IMR-90 (cell line): ENCODE results near the gene PGM2. TPM values are rescaled to one million over a fixed set of nuclear protein-coding genes. Genes with fewer than 3 reads are reported as not detected.

Experiments
- ATAC-seq: fragments of 200-7000 bp; cut with Tn5 transposase; 2 replicates; pipeline ENCODE4 v1.9.1; 2020; ENCODE audit warnings: low read depth, mild to moderate bottlenecking, moderate library complexity
- BruUV-seq: library from RNA; stranded (reverse); fragments of 400-500 nt; replicated peaks from 2 replicates; lab custom pipeline; 2021; lab: Mats Ljungman, UMichigan
- CTCF ChIA-PET: fragments of 300-600 bp; formaldehyde crosslinking; extraction: SDS; loops from one replicate; lab custom pipeline; 2021; ENCODE audit warnings: antibody characterized with exemption; lab: Yijun Ruan, JAX
- POLR2A ChIA-PET: fragments of 300-600 bp; sonication (Branson Sonifier 250); formaldehyde crosslinking; loops from one replicate; lab custom pipeline; 2022; ENCODE audit warnings: antibody characterized with exemption; ENCODE audit not compliant: unreplicated experiment; lab: Charles Lee
- DNase-seq: peaks from one replicate; pipeline ENCODE4 v3.0.0; 2013
- H2AFZ ChIP-seq: replicated peaks from 2 replicates; pipeline ENCODE3; 2013; ENCODE audit warnings: low read length, mild to moderate bottlenecking; ENCODE audit not compliant: poor library complexity
- H2AK5ac ChIP-seq: 2 replicates; pipeline ENCODE4 v1.6.1; 2013; ENCODE audit warnings: low read depth, low read length, inconsistent platforms
- H2AK9ac ChIP-seq: replicated peaks from 2 replicates; pipeline ENCODE3; 2013; ENCODE audit warnings: mild to moderate bottlenecking, low read depth, low read length, moderate library complexity; ENCODE audit not compliant: poor library complexity
- H2BK120ac ChIP-seq: 2 replicates; pipeline ENCODE4 v1.6.1; 2013; ENCODE audit warnings: low read depth, low read length, inconsistent platforms
- H2BK15ac ChIP-seq: 3 replicates; pipeline ENCODE4 v1.6.1; 2013; ENCODE audit warnings: low read depth, low read length, inconsistent platforms
- H2BK20ac ChIP-seq: 2 replicates; pipeline ENCODE4 v1.6.1; 2013; ENCODE audit warnings: low read depth, mild to moderate bottlenecking, inconsistent platforms, low read length, moderate library complexity
- H2BK5ac ChIP-seq: 2 replicates; pipeline ENCODE4 v1.6.1; 2013; ENCODE audit warnings: mild to moderate bottlenecking, low read depth, low read length, inconsistent platforms; ENCODE audit not compliant: poor library complexity, severe bottlenecking
- H3K14ac ChIP-seq: replicated peaks from 2 replicates; pipeline ENCODE4 v1.6.1; 2013; ENCODE audit warnings: low read depth, low read length, inconsistent platforms
- H3K18ac ChIP-seq: 2 replicates; pipeline ENCODE4 v1.6.1; 2013; ENCODE audit warnings: low read depth, low read length, control low read depth
- H3K23ac ChIP-seq: 2 replicates; pipeline ENCODE4 v1.6.1; 2013; ENCODE audit warnings: low read depth, low read length, inconsistent platforms
- H3K27ac ChIP-seq: 2 replicates; pipeline ENCODE4 v1.5.1; 2013; ENCODE audit warnings: mild to moderate bottlenecking, control low read depth, low read length; ENCODE audit not compliant: insufficient read depth
- H3K27me3 ChIP-seq: 2 replicates; pipeline ENCODE4 v1.6.1; 2013; ENCODE audit warnings: low read length; ENCODE audit not compliant: control insufficient read depth, insufficient read depth
- H3K36me3 ChIP-seq: 2 replicates; pipeline ENCODE4 v1.6.1; 2013; ENCODE audit warnings: low read length, mixed read lengths; ENCODE audit not compliant: control insufficient read depth, insufficient read depth
- H3K4ac ChIP-seq: 2 replicates; pipeline ENCODE4 v1.6.1; 2013; ENCODE audit warnings: low read depth, low read length, inconsistent platforms
- H3K4me1 ChIP-seq: 2 replicates; pipeline ENCODE4 v1.6.1; 2013; ENCODE audit warnings: low read length, mixed read lengths; ENCODE audit not compliant: control insufficient read depth, insufficient read depth
- H3K4me2 ChIP-seq: 2 replicates; pipeline ENCODE4 v1.6.1; 2013; ENCODE audit warnings: low read depth, mild to moderate bottlenecking, control low read depth, low read length, moderate library complexity
- H3K4me3 ChIP-seq: 2 replicates; pipeline ENCODE4 v1.5.1; 2013; ENCODE audit warnings: low read depth, mild to moderate bottlenecking, control low read depth, low read length, moderate library complexity; ENCODE audit not compliant: insufficient read depth
- H3K56ac ChIP-seq: 2 replicates; pipeline ENCODE4 v1.6.1; 2013; ENCODE audit warnings: low read length, inconsistent platforms; ENCODE audit not compliant: insufficient read depth; ENCODE audit errors: extremely low read depth
- H3K79me1 ChIP-seq, 2 experiments: 2 replicates each; pipeline ENCODE4 v1.6.1; 2013; ENCODE audit warnings: low read length in 2 of 2, inconsistent platforms in 1 of 2, low read depth in 1 of 2
- H3K9ac ChIP-seq: 2 replicates; pipeline ENCODE4 v1.6.1; 2013; ENCODE audit warnings: low read depth, low read length, control low read depth
- H3K9me1 ChIP-seq: 2 replicates; pipeline ENCODE4 v1.6.1; 2013; ENCODE audit warnings: low read length, inconsistent platforms; ENCODE audit not compliant: insufficient read depth
- H3K9me3 ChIP-seq: 2 replicates; pipeline ENCODE4 v1.6.1; 2013; ENCODE audit warnings: low read length; ENCODE audit not compliant: control insufficient read depth, insufficient read depth
- H4K20me1 ChIP-seq: 2 replicates; pipeline ENCODE4 v1.6.1; 2013; ENCODE audit warnings: low read length, inconsistent platforms; ENCODE audit not compliant: insufficient read depth
- H4K5ac ChIP-seq: 2 replicates; pipeline ENCODE4 v1.6.1; 2013; ENCODE audit warnings: mild to moderate bottlenecking, low read depth, low read length, control low read depth
- H4K8ac ChIP-seq, 2 experiments: 2 replicates each; pipeline ENCODE4 v1.6.1; 2013; ENCODE audit warnings: low read depth in 2 of 2, low read length in 2 of 2, control low read depth in 1 of 2, inconsistent platforms in 1 of 2
- H4K91ac ChIP-seq: 2 replicates; pipeline ENCODE4 v1.6.1; 2013; ENCODE audit warnings: low read depth, low read length, inconsistent platforms; ENCODE audit not compliant: insufficient read depth
- BHLHE40 ChIP-seq: fragments of 150-350 bp; IDR thresholded peaks from 2 replicates; pipeline ENCODE4 v1.6.1; 2016; ENCODE audit warnings: mild to moderate bottlenecking, low read depth, low read length
- CHD1 ChIP-seq: IDR thresholded peaks from 2 replicates; pipeline ENCODE4 v1.6.1; 2012; ENCODE audit warnings: low read depth, low read length, improper control_type of control experiment
- FOS ChIP-seq: fragments of 150-350 bp; IDR thresholded peaks from 2 replicates; pipeline ENCODE4 v1.6.1; 2016; ENCODE audit warnings: low read depth, low read length
- MAFK ChIP-seq: IDR thresholded peaks from 2 replicates; pipeline ENCODE4 v1.6.1; 2012; ENCODE audit warnings: low read depth, low read length, improper control_type of control experiment
- MAZ ChIP-seq: IDR thresholded peaks from 2 replicates; pipeline ENCODE4 v1.6.1; 2012; ENCODE audit warnings: low read depth, mild to moderate bottlenecking, low read length, improper control_type of control experiment, moderate library complexity, borderline replicate concordance
- MXI1 ChIP-seq: IDR thresholded peaks from 2 replicates; pipeline ENCODE4 v1.6.1; 2012; ENCODE audit warnings: low read depth, mild to moderate bottlenecking, low read length, moderate library complexity, borderline replicate concordance
- RAD21 ChIP-seq: IDR thresholded peaks from 2 replicates; pipeline ENCODE4 v1.6.1; 2012; ENCODE audit warnings: low read length, improper control_type of control experiment
- RCOR1 ChIP-seq: IDR thresholded peaks from 2 replicates; pipeline ENCODE4 v1.6.1; 2012; ENCODE audit warnings: mild to moderate bottlenecking, low read length, improper control_type of control experiment; ENCODE audit not compliant: insufficient replicate concordance
- SMC3 ChIP-seq: fragments of 150-350 bp; IDR thresholded peaks from 2 replicates; pipeline ENCODE4 v1.6.1; 2016; ENCODE audit warnings: low read depth, mild to moderate bottlenecking, antibody characterized with exemption, low read length, moderate library complexity
- WGBS, 2 experiments: methylation state at CpG; one replicate each; pipeline versions ENCODE4 v1.1.5 to v1.1.7; 2013; ENCODE audit warnings: missing lambda C conversion rate in 2 of 2; ENCODE audit not compliant: insufficient read length in 1 of 2; ENCODE audit errors: extremely low coverage in 2 of 2; 5-methylcytosine and 5-hydroxymethylcytosine counted together
- dilution Hi-C: fragments of 300-500 bp; cut with HindIII; formaldehyde crosslinking; loops from one replicate; pipeline ENCODE4 v1.14.3; 2018; ENCODE audit warnings: low sequenced_read_pairs; ENCODE audit not compliant: unreplicated experiment
- in situ Hi-C: fragments of 300-500 bp; cut with MboI; formaldehyde crosslinking; loops from 3 replicates; pipeline ENCODE4 v1.14.3; 2019; ENCODE audit warnings: low sequenced_read_pairs, inconsistent platforms, mixed read lengths
- intact Hi-C: fragments of 100-400 bp; cut with micrococcal nuclease; formaldehyde crosslinking; loops from 2 replicates; pipeline ENCODE4 v1.10.0; 2022
- polyA plus RNA-seq, 3 experiments: library from polyadenylated mRNA; depleted of rRNA; stranded (reverse); fragments of >200 nt; gene quantifications; 2 replicates each; pipeline ENCODE4 v1.2.3, GENCODE V29; 2012; ENCODE audit warnings: low replicate concordance in 1 of 3
- total RNA-seq: library from RNA; depleted of rRNA; stranded (reverse); fragments of >200 nt; gene quantifications from 2 replicates; pipeline ENCODE4 v1.2.3, GENCODE V29; 2012
- TF ChIP-seq, protein P1 (sequence below): fragments of 150-350 bp; IDR thresholded peaks from 2 replicates; pipeline ENCODE4 v1.6.1; 2016; ENCODE audit warnings: low read depth, mild to moderate bottlenecking, low read length, moderate library complexity, borderline replicate concordance
- TF ChIP-seq, protein P2 (sequence below): fragments of 150-350 bp; IDR thresholded peaks from 2 replicates; pipeline ENCODE4 v1.6.1; 2017; ENCODE audit warnings: mild to moderate bottlenecking, antibody characterized with exemption, low read length, low read depth

PGM2 gene
- total and polyA plus RNA-seq, 2 of the 4 experiments (the other 2 are of a cell fraction) = 18.7 to 26.2 TPM

GRCh38 chr4:37882665-37883296 lies 56.3 kb downstream of the PGM2 start:
- H2BK120ac ChIP-seq = no peak overlapping the region
- ATAC-seq (no peak), DNase-seq (no peak)
- ChIA-PET CTCF (no interaction called here), POLR2A (no interaction called here)
- H2BK5ac ChIP-seq = no peak overlapping the region
- H3K79me1 ChIP-seq = no peaks in the 10 kb centered on the region
- no peak overlapping the region for H4K5ac ChIP-seq
- H3K27ac ChIP-seq = no peak overlapping the region
- H2AK5ac ChIP-seq = no peak overlapping the region
- no peak overlapping the region for H3K23ac ChIP-seq
- dilution Hi-C loops = no loop called here
- no peaks in the 10 kb centered on the region for H3K9me1 ChIP-seq
- no peak overlapping the region for H2BK15ac ChIP-seq
- in situ Hi-C loops = no loop called here
- H3K56ac ChIP-seq = no peak overlapping the region
- no peak overlapping the region for H3K4me3 ChIP-seq
- no TSS peak for BruUV-seq
- no peak for TF ChIP-seq BHLHE40
- TF ChIP-seq SMC3 = no peak
- TF ChIP-seq RAD21 = no peak
- TF ChIP-seq FOS = no peak
- TF ChIP-seq, protein P1, sequence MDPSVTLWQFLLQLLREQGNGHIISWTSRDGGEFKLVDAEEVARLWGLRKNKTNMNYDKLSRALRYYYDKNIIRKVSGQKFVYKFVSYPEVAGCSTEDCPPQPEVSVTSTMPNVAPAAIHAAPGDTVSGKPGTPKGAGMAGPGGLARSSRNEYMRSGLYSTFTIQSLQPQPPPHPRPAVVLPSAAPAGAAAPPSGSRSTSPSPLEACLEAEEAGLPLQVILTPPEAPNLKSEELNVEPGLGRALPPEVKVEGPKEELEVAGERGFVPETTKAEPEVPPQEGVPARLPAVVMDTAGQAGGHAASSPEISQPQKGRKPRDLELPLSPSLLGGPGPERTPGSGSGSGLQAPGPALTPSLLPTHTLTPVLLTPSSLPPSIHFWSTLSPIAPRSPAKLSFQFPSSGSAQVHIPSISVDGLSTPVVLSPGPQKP = no peak
- TF ChIP-seq MAZ = no peak
- TF ChIP-seq, protein P2, sequence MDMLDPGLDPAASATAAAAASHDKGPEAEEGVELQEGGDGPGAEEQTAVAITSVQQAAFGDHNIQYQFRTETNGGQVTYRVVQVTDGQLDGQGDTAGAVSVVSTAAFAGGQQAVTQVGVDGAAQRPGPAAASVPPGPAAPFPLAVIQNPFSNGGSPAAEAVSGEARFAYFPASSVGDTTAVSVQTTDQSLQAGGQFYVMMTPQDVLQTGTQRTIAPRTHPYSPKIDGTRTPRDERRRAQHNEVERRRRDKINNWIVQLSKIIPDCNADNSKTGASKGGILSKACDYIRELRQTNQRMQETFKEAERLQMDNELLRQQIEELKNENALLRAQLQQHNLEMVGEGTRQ = no peak
- TF ChIP-seq RCOR1 = no peak
- no peak for TF ChIP-seq MAFK
- no peak for TF ChIP-seq CHD1
- TF ChIP-seq MXI1 = no peak
- no peaks in the 10 kb centered on the region for H3K4me1 ChIP-seq
- no peak overlapping the region for H4K91ac ChIP-seq
- H3K9ac ChIP-seq = no peak overlapping the region
- no peak overlapping the region for H3K4ac ChIP-seq
- H3K18ac ChIP-seq = no peak overlapping the region
- no peaks in the 10 kb centered on the region for H3K9me3 ChIP-seq
- no peak overlapping the region for H4K8ac ChIP-seq
- no peaks in the 10 kb centered on the region for H3K36me3 ChIP-seq
- no peak overlapping the region for H2AK9ac ChIP-seq
- no peak overlapping the region for H2BK20ac ChIP-seq
- H3K14ac ChIP-seq = no peak overlapping the region
- no CpG with 5 or more reads among the region's 4 CpGs for WGBS, 2 experiments
- no peaks in the 10 kb centered on the region; the same call in 1 of the 2 replicates for H4K20me1 ChIP-seq
- peaks cover 8% of the 10 kb centered on the region for H3K27me3 ChIP-seq
- H2AFZ ChIP-seq = no peak overlapping the region
- intact Hi-C loops = no loop called here
- no peak overlapping the region for H3K4me2 ChIP-seq
